HG03108 (cell line): Measurements from ENCODE around the gene POU6F1.
"Not testable (repeated sequence)": the region's sequence is repeated elsewhere in the genome, so short reads cannot be mapped to it uniquely, and the experiment has no call there.

Experiments
- ATAC-seq: cut with Tn5 transposase; IDR thresholded peaks from one replicate; pipeline ENCODE4 v1.9.1; 2021; ENCODE audit warnings: moderate library complexity; ENCODE audit not compliant: unreplicated experiment

Gene POU6F1

GRCh38 chr12:51227962-51228361, 10.1 kb upstream of the POU6F1 start:
- no peak for ATAC-seq

GRCh38 chr12:51227112-51227511, 9.2 kb upstream of the POU6F1 start:
- ATAC-seq, result not testable (repeated sequence)

DNA sequence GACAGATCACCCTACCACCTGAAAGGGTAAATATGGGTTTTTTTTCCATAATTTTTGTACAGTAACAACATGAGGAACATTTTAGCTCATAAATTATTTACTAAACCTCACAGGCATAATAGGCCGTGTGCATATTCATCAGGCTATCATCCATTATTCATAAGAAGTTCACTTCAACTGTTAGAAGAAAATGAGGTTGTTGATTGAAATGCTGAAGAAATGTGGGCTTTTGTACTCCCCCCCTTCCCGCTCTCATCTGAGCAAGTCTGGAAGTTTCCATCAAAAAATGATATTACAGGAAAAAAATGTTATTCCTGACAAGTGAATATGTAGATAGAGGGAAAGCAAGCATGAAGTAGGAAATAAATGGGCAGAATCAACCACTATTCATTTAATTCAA, 7.9 kb upstream of the POU6F1 start:
- ATAC-seq, result no peak

DNA sequence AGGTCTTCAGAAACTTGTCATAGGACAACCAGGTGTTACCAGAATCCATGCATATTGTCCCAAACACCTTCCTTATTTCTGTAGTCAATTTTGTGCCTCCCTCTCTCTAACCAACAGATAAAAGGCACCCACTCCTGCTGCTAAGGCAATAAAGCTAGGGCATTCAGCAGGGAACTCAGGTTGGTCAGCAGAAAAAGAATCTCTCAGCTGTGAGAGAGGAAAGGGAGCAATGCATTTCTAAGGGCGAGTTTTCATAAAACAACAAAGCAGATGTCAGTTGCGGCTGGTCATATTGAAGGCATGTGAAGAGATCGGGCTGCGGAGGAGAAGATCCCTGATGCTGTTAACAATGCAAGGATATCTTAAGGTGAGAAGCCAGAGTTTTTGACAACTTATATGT, 7.4 kb upstream of the POU6F1 start:
- ATAC-seq, result no peak

DNA sequence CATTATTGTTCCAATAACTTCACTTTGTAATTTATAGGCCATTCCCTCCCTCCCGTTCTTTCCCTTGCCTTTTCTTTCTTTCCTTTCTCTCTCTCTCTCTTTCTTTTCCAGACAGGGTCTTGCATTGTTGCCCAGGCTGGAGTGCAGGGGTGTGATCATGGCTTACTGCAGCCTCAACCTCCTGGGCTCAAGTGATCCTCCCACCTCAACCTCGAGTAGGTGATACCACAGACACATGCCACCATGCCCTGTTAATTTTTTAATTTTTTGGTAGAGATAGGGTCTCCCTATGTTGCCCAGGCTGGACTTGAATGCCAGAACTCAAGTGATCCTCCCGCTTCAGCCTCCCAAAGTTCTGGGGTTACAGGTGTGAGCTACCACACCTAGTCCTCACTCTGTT, 6.8 kb upstream of the POU6F1 start:
- no peak for ATAC-seq

- ATAC-seq, result no peak
Measured at GRCh38 chr12:51222461-51222860, 4.6 kb upstream of the POU6F1 start.

DNA sequence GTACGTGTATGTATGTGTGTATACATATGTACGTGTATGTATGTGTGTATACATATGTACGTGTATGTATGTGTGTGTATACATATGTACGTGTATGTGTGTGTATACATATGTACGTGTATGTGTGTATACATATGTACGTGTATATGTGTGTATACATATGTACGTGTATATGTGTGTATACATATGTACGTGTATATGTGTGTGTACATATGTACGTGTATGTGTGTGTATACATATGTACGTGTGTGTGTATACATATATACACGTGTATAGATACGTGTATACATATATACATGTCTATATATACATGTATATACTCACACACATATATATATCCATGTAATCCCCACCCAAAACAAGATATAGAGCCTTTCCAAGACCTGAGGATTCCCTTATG, 2.0 kb upstream of the POU6F1 start:
- ATAC-seq, result not testable (repeated sequence)

DNA sequence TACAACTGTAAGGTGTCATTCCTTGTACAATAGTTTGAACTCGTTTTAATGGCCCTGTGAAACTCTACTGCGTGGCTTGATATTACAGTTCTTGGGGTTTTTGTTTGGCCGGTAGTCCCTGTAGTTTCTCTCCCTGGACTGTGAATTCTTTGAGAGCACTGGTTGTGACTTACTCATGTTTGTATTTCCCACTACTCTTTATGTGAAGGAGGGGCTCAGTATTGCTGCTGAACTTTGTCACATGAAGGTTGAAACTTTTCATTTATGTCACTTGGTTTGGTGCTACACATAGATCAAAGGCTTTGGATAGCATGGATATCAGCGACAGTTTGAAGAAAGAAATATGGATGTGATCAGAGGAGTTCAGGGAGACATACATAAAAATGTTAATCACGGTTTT, 1.5 kb upstream of the POU6F1 start:
- no peak for ATAC-seq

DNA sequence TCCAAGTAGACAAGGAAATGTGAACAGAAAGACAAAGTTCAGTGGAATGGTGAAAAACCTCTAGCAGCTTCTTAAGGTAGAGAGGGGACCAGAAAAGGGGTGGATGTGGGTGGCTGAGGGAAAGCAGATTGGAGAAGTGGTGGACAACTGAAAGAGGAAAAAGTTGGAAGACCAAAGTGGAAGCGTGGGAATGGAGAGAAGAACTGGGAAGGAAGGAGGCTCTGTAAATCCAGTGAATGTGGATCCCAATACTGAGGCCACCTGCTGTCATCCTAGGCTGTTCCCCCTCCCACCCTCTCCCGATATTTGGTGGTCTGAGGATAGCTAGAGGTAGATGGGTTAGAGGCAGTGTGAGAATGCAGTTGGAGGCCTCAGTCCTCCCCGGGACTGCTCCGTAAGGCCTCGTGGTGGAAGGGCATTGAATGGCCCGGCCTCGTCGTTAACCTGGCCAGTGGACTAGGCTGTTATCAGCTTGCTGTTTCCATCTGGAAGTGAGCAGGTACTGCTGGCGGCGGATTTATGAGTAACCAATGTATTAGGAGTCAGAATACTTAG, 822 bp upstream of the POU6F1 start:
- no peak for ATAC-seq

GRCh38 chr12:51217133-51217967, 512 bp downstream of the POU6F1 start:
- peak; percentile 15 for ATAC-seq

- no peak for ATAC-seq
Measured at GRCh38 chr12:51216642-51217041, 1.2 kb downstream of the POU6F1 start.

DNA sequence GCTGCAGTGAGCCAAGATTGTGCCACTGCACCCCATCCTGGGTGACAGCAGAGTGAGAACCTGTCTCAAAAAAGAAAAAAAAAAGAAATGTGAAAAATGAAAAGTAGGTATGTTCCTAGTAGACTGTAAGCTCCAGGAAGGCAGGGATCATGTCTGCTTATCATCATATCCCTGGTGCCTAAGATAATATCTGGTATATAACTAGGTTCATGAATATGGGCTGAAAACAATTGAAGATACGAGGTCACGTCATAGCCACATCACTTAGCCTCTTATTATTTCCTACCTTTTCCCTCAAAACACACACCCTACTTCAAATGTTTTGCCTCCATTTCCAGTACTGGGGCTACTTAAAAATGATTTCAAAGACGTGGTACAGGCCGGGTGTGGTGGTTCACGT, 3.0 kb downstream of the POU6F1 start:
- ATAC-seq, result no peak

- no peak for ATAC-seq
Measured at GRCh38 chr12:51210690-51211395, 7.0 kb downstream of the POU6F1 start.

DNA sequence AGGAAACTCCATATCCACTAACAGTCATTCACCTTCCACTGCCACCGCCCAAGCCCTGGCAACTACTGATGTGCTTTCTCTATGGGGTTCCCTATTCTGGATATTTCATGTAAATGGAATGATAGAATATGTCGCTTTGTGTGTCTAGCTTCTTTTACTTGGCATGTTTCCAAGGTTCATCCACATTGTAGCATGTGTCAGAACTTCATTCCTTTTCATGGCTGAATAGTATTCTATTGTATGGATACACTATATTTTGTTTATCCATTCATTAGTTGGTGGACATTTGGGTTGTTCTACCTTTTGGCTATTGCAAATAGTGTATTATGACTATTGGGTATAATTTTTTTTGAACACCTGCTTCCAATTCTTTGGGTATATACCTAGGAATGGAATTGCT, 8.6 kb downstream of the POU6F1 start:
- ATAC-seq, result no peak

DNA sequence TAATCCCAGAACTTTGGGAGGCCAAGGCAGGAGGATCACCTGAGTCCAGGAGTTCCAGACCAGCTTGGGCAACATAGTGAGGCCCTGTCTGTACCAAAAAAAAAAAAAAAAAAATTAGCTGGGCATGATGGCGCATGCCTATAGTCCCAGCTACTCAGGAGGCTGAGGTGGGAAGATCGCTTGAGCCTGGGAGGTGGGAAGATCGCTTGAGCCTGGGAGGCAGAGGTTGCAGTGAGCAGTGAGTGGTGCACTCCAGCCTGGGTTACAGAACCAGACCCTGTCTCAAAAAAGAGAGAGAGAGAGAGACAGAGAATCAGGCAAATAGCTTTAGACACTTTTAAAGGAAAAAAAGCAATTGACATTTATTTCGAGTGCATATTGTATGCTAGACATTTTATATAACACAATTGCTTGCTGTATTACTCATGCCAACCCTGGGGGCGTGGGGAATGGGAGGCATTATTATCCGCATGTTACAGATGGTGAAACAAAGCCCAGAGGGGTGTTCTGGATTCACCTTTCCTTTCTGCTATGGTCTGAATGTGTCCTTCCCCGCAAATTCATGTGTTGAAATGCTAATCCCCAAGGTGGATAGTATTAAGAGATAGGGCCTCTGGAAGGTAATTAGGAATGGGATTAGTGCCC, 9.7 kb downstream of the POU6F1 start:
- ATAC-seq, result no peak

DNA sequence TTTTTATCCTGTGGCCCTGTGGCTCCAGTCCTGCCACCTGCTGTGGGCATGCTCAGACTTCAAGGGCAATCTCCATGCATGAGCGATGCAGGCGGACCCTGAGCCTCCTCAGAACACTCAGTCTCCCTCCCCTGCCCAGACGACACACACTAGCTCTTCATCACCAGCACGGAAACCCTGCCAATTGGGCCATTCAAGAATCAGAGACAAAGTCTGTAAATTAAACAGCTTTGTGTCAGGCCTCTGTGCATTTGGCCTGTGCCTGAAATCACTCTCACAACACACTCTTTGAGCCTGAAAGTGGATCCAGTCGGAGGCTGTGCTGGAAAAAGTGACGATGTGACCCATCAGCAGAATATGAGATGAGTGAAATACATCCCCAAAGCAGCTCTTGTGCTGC, 12.5 kb downstream of the POU6F1 start:
- ATAC-seq, result no peak

DNA sequence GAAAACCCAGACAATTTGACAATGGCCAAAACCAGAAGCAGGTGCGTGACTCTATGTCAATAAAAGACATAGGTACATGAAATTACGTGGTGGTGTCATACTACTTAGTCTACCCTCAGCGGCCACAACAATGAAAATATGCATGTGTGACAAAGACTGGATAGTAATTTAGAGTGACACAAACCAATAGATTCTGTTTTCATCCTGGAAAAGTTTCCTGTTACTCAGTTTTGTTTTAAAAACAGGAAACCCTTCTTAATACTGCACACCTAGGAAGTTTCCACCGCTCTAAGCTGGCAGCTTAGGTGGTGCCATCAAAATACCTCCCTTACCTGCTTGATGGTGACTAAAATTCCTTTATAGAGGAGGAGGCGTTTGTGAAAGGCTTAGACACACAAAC, 15.1 kb downstream of the POU6F1 start:
- no peak for ATAC-seq

GRCh38 chr12:51200806-51201205, 17.1 kb downstream of the POU6F1 start:
- ATAC-seq, result no peak

GRCh38 chr12:51200156-51200555, 17.7 kb downstream of the POU6F1 start:
- ATAC-seq, result no peak

DNA sequence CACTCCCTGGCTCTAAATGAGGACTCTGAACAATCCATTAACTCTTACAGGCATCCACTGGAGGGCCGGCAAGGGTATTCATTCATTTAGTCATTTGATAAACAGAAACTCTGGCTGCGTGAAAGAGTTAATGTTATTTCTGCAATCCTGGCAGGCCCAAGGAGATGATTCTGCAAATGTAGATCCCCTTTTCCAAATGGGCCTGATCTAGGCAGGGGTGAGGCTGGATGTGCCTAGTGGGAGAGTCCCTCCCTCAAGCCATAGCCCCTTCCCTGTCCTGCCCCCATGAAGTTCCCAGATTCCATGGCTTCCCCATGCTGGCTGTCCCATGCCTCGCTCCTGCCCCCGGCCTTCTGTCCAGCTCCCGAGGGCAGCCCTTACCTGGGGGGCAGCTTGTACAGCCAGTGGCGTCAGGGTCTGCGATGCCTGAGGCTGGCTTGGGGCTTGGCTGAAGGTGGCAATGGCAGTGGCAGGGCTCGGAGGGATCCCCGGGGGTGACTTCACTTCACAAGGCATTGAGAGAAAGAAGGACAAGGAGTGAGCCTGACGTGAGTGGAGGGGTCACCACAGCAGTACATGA, 18.4 kb downstream of the POU6F1 start:
- ATAC-seq, result no peak
